HL-60/S4 treated with phorbol 12-myristate 13-acetate at 8.2 ng/mL for 4 days and 3 days (cell line): ENCODE data around the gene XKR7.

Experiments used
- in situ Hi-C: fragments of 300-500 bp; cut with MboI; formaldehyde crosslinking; loops from 2 replicates; pipeline ENCODE4 v1.15.0; 2022; ENCODE audit warnings: low sequenced_read_pairs

Gene XKR7

DNA sequence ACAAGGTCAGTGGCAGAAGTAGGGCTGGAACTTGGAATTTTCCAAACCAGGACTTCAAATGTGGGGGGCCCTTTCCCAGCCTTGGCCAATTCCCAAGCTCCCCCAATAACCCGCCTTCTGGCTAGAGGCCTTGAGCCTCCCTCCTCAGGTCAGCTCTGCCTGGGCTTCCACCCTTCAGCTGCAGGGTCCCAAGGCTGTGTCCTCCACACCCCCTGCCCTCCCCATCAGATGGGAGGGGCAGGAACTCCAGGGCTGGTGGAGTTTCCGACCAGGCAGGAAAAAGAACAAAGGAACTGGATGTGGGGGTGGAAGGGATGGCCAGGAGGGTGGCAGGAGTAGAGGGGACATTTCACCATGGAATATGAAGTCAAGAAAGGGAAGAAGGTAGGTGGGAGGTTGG lies 42.1 kb downstream of the XKR7 start, which contains the start of gene CCM2L:
CCM2L (plus strand) TSS at position 338 of the 400 bp plus-strand sequence; CDS start at position 355, 17 bp downstream.
- in situ Hi-C loops = no loop called here

DNA sequence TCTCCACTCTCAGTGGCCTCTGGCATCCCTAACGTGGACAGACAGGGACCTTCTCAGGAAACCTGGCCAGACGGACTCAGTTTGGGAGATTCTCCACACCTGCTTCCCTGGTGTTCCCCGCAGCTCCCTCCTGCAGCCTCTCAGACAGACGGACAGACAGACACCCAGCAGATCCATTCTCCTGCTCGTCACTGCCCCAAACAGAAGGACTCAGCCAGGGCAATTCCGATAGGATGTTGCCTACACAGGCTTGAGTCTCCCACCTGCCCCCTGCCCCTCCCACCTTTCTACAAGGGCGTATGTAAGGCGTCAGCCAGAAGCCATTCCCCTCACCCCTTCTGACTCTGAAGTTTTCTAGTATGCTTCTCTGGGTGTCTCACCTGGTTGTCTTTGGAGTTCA lies 42.7 kb downstream of the XKR7 start:
- in situ Hi-C loops = no loop called here

DNA sequence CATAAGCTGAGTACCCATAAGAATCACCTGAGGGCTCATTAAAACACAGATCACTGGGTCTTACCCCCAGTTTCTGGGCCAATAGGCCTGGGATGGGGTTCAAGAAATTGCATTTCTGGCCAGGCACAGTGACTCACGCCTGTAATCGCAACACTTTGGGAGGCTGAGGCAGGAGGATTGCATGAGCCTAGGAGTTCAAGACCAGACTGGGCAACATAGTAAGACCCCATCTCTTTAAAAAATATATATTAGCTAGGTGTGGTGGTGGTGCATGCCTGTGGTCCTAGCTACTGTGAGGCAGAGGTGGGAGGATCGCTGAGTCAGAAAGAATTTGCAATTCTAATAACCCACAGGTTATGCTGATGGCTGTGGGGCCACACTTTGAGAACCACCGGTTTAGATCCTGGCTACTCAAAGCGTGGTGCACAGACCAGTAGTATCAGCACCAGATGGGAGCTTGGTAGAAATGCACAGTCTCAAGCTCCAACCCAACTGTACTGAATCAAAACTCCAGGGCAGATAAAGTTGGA lies 44.3 kb downstream of the XKR7 start:
- in situ Hi-C loops = no loop called here

DNA sequence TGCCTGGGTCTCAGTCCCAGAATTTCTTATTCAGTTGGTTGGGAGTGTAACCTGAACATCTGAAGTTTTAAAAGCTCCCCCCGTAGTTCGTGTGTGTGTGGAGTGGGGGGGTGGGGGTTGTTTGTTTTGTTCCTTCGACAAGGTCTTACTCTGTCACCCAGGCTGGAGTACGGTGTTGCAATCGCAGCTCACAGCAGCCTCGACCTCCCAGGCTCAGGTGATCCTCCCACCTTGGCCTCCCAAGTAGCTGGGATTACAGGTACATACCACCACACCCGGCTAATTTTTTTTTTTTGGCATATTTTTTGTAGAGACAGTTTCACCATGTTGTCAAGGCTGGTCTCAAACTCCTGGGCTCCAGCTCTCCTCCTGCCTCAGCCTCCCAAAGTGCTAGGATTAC lies 45.4 kb downstream of the XKR7 start:
- in situ Hi-C loops = no loop called here

DNA sequence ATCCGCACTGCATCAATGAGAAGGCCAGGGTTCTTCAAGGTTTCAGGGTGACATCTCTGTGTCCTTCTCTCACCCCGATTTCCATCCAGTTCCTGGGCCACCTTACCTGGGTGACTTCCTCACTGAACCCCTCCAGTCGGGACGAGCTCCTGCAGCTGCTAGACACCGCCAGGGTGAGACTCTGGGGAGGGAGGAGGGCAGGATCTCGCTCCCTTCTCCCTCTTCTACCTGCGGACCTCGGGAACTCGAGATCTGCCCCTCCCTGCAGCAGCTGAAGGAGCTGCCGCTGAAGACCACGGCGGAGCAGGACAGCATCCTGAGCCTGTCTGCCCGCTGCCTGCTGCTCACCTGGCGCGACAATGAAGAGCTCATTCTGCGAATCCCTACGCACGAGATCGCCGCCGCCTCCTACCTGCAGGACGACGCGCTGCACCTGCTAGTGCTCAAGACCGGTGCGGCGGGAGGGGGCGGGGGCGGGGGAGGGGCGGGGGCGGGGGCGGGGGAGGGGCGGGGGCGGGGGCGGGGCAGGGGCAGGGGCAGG lies 49.8 kb downstream of the XKR7 start:
- in situ Hi-C loops = no loop called here

DNA sequence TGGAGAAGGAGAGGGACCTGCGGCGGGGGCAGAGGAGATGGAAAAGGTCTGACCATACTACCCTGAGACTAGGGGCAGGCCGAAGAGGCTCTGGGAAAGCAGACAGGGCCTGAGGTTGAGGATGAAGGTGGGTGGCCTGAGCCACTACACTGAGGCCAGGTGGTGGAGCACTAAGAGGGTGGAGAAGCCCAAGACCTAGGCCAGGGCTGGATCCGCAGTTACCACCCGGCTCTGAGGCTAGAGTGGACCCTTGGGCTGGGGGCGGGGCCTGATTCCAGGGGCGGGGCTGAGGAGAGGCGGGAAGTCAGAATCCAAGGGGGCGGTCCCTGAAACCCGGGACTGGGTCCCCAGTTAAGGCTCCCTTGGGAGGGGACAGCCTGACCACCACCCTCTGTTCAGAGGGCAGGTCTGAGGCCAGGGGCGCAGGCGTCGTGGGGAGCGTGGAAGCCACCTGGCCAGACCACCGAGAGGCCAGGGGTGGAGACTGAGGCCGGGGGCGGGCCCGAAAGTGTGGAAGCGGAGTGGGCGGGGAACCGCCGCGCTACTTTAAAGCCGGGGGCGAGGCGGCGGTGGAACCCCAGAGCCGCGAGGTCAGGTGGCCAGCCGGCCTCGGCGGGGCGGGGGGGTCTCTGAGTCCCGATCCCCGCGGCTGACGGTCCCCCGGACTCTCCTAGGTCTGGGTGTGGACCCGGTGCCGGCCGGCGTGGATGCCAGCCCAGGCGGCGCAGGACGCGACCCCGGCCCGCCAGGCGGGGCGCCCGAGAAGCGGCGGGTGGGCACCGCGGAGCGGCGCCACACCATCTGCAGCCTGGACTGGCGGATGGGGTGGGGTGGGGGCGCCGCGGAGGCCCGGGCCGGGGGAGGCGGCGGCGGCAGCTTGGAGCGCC lies 50.6 kb downstream of the XKR7 start:
- in situ Hi-C loops = no loop called here

DNA sequence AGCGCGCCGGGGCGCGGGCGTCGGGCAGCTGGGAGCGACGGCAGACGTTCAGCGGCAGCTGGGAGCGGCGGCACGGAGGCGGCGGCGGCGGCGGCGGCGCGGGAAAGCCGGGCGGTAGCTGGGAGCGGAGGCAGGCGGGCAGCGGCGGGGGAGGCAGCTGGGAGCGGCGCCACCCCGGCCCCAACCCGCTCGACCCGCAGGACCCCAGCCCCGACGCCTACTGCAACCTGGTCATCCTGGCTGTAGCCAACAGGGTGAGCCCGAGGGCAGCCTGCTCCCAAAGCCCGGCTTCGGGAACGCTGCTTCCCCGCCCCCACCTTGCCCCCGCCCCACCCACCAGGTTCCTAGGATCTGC lies 51.2 kb downstream of the XKR7 start:
- in situ Hi-C loops = no loop called here

DNA sequence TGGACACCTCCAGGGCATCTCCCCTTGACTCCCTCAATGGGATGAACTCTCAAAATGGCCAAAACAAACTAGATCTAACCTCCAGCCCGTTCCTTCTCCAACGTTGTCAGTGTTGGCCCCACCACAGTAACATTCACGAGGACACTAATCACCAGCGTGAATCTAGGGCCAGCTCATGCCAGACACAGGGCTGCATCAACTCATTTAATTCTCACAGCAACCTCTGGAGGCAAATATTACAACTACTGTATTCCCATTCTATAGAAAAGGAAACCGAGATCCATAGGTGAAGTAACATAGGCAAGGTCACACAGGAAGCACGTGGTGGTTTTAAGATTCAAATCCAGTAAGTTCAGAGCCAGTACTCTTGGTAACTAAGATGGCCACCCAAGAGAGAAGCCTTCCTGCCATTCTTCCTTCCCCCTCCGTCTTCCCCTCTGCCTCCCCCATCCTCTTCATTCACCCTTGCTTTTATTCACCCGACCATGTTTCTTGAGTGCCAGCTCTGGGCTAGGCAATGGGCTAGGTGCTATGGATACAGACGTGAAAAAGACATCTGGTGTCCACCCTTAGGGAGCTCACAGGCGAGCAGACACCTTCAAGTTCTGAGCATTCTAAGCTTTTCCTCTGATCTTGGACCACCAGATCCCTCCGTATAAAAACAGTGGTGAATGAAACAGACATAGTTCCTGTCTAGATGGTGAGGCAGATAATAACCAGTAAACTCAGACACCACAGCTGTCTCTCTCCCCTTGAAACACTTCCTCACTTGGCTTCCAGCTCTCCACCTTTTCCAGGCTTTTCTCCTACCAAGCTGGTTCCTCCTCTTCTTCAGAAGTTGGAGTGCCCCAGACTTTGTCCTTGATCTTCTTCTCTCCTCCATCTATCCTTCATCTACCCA lies 51.9 kb downstream of the XKR7 start:
- in situ Hi-C loops = no loop called here

DNA sequence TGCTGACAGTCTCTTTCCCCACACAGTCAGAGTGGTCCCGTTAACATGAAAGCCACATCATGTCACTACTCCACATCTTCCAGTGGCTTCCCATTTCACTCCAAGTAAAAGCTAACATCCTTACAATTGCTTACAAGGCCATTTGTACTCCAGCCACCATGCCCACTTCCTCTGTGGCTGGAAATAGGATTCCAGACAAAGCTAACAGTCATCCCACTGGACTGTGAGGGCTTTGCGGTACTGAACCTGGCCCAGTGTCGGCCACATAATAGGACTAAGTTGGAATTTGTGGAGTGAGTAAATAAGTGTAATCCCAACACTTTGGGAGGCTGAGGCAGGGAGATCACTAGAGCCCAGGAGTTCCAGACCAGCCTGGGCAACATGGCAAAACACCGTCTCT lies 53.1 kb downstream of the XKR7 start:
- in situ Hi-C loops = no loop called here

DNA sequence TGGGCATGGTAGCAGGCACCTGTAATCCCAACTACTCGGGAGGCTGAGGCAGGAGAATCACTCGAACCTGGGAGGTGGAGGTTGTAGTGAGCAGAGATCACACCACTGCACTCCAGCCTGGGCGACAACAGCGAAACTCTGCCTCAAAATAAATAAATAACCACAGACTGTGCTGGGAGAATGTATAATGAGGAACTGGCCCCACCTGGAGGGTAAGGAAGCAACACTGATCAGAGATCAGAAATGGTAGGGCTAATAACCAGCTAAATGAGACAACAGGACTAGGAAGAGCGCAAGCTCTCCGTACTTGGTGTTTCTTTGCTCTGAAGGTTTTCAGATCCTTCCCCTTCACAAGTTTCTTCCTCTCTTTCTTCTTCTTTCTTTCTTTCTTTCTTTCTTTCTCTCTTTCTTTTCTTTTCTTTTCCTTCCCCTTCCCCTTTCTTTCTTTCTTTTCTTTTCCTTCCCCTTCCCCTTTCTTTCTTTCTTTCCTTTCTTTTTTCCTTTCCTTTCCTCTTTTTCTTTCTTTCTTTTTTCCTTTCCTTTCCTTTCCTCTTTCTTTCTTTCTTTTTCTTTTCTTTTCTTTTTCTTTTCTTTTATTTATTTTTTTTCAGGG lies 56.8 kb downstream of the XKR7 start:
- in situ Hi-C loops = no loop called here

DNA sequence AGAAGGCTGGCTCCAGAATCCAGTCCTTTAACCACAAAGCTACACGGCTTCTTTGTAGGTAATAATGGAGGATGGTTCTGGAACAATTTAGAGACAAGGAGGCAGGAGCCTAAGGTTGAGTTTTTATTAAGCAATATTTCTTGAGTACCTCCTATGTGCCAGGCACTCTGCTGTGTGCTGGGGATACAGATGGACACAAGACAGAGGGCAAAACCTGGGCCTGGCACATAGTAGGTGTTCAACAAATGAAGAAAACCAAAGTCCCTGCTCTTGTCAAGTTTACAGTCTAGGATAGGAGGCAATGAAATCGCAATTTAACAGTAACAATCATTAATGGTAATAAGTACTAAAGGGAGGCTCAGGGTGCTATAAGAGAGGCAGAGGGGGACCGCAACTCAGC lies 59.7 kb downstream of the XKR7 start:
- in situ Hi-C loops = no loop called here

DNA sequence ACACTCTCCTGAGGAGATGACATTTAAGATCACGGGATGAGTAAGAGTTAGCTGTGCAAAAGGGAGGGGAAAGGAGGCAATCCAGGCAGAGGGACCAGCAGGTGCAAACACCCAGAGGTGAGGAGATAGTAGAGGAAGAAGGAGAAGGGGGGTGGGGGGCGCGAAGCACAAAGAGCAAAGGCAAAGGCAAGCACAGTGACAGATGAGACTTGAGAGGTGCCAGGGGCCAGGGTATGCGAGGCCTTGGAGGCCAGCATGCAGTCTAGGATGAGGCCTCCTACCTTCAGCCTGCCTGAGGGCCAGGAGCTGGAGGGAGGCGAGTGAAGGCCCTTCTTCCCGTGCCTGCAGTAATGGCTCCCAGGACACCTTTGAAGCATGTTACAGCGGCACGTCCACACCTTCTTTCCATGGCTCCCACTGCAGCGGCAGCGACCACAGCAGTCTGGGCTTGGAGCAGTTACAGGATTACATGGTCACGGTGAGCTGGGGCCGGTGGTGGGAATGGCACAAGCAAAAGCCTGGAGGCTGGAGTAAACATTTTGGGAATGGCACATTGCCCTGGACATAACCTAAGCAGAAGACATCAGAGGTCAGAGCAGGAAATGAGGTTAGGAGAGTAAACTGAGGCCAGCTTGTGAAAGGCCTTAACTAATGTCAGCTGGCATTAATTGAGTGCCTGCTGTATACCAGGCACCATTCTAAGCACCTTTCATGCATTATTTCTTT lies 60.9 kb downstream of the XKR7 start:
- in situ Hi-C loops = no loop called here

DNA sequence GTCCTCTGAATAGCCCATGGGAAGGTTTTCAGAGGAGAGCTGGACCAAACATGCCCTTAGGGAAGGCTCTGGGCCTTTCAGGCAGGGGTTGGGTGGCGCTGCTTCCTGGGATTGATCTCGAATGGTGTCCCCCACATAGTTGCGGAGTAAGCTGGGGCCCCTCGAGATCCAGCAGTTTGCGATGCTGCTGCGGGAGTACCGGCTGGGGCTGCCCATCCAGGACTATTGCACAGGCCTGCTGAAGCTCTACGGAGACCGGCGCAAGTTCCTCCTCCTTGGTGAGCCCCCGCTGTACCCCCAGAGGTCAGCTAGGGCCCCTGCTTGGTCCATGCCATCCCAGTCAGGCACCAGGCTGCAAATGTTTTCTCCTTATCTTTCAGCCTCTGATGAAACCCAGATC lies 61.6 kb downstream of the XKR7 start:
- in situ Hi-C loops = no loop called here

DNA sequence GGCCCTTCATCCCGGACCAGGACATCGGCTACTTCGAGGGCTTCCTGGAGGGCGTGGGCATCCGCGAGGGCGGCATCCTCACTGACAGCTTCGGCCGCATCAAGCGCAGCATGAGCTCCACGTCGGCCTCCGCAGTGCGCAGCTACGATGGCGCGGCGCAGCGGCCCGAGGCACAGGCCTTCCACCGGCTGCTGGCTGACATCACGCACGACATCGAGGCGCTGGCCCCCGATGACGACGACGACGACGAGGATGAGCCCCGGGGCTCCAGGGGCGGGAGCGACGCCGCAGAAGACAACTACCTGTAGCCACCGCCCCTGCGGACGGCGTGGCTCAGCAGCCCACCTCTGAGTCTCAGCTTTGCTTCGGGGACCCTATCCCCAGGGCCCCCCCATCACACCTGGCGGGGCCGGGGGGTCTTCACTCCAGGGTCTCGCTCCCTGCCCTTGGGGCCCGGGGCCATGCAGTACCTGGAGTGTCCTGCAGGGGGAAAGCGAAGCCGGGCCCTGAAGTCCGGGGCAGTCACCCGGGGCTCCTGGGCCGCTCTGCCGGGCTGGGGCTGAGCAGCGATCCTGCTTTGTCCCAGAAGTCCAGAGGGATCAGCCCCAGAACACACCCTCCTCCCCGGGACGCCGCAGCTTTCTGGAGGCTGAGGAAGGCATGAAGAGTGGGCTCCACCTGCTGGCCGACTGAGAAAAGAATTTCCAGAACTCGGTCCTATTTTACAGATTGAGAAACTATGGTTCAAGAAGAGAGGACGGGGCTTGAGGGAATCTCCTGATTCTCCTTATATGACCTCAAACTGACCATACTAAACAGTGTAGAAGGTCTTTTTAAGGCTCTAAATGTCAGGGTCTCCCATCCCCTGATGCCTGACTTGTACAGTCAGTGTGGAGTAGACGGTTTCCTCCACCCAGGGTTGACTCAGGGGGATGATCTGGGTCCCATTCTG lies 63.3 kb downstream of the XKR7 start:
- in situ Hi-C loops = loop anchor here (10.0 kb wide), 1 partner anchor 64 kb away; no protein-coding TSS in a partner anchor

DNA sequence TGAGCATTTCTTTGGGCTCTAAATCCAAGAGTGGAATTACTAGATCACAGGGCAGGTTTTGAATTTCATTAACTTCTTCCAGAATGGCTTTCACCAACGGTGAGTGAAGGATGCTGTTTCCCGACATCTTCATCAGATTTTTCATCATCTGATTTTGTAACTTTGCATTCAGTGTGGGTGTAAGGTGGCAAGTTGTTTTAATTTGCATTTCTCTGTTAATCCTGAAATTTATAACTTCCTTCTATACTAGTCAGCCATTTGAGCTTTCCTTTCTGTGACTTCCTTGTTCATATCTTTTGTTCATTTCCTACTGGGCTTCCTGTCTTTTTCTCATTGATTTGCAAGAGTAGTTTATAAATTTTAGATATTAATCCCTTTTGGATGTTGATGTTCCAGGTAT lies 65.4 kb downstream of the XKR7 start:
- in situ Hi-C loops = loop anchor here (10.0 kb wide), 1 partner anchor 61 kb away; no protein-coding TSS in a partner anchor

DNA sequence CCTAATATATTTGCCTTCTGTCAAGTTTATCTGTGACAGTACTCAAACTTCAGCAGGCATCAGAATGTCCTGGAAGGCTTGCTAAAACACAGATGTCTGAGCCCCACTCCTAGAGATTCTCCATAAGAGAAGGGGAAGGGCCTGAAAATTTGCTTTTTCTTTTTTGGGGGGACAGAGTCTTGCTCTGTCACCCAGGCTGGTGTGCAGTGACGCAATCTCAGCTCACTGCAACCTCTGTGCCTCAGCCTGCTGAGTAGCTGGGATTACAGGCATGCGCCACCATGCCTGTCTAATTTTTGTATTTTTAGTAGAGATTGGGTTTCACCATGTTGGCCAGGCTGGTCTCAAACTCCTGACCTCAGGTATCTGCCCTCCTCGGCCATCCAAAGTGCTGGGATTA lies 65.8 kb downstream of the XKR7 start:
- in situ Hi-C loops = loop anchor here (10.0 kb wide), 1 partner anchor 61 kb away; no protein-coding TSS in a partner anchor

DNA sequence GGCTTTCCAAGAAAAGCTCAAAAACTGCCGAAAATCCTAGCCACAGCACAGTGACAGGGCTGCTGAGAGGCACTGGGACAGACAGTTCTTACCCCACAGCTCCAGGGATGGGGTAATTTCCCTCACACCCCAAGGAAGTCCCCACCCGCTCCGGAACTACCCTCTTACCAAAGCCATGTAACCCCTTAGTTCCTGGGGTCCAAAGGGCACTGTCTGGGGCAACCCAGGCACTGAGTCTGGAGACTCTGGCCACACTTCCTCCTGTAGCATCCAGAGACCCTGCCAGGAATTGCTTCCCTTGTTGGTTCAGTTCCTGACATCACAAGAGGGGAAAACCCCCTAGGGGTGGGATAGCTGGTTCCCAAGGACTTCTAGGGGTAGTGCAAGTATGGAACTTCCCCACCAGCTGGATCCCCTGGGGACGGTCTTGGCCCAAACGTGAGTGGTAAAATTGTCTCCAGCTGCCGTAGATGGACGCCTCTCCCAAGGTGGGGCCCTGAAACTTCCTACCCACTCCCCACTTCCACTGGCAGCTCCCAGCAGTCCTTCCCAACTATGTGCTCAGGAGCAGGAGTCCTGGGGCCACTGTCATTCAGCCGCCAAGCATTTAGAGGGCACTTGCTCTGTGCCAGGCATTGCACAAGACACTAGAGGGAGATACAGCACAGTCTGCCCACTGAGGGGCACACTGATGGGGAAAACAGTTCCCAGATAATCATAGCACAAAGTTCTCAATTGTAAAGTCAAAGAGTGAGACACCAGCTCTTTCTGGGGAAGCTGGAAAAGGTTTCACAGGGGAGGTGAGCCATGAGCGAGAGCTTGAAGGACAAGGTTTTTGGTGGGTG lies 66.9 kb downstream of the XKR7 start:
- in situ Hi-C loops = loop anchor here (10.0 kb wide), 1 partner anchor 60 kb away; no protein-coding TSS in a partner anchor

DNA sequence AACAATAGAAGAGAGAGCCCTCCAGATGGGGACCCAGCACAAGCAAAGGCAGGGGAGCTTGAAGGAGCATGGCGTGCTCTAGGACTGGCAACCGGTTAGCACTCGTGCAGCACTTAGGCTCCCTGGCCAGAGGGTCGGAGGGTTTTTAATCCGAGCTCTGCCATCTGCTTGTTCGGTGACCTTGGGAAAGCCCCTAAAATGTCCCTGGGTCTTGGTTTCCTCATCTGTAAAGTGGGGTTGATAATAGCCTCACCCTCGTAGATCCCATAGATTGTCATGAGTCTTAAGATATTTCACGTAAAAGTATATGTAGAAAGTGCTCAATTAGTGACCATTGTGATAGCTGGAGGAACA lies 67.5 kb downstream of the XKR7 start:
- in situ Hi-C loops = loop anchor here (10.0 kb wide), 1 partner anchor 59 kb away; no protein-coding TSS in a partner anchor
